H1 (cell line): ENCODE measurements around the gene ZACN. TPM values are rescaled to one million over a fixed set of nuclear protein-coding genes. Genes with fewer than 3 reads are reported as not detected.

ENCODE experiments used
- CTCF ChIA-PET: fragments of 300-600 bp; sonication (Branson Sonifier 250); formaldehyde crosslinking; loops from one replicate; lab custom pipeline; 2021; ENCODE audit not compliant: partially characterized antibody; lab: Charles Lee
- POLR2A ChIA-PET: fragments of 300-600 bp; sonication (Branson Sonifier 250); formaldehyde crosslinking; loops from one replicate; lab custom pipeline; 2021; ENCODE audit warnings: inconsistent platforms; ENCODE audit not compliant: partially characterized antibody; lab: Charles Lee
- DNase-seq, 2 experiments: peaks; one replicate each; pipeline versions ENCODE4 v3.0.0 to v3.0.0-alpha.2; 2010 to 2022; ENCODE audit warnings: low spot score in 2 of 2, low read depth in 1 of 2, mixed read lengths in 1 of 2
- FAIRE-seq: peaks from 2 replicates; lab custom pipeline; 2011; peaks lifted over from hg19 to GRCh38; lab: Jason Lieb, UNC
- H2AFZ ChIP-seq: 2 replicates; pipeline ENCODE4 v1.8.1; 2012; ENCODE audit warnings: low read length, inconsistent platforms
- H2AK5ac ChIP-seq: 2 replicates; pipeline ENCODE4 v1.6.1; 2013; ENCODE audit warnings: low read depth, low read length
- H2BK120ac ChIP-seq: replicated peaks from 2 replicates; pipeline ENCODE3; 2013; ENCODE audit warnings: low read depth, low read length, inconsistent platforms
- H2BK12ac ChIP-seq: 2 replicates; pipeline ENCODE4 v1.6.1; 2013; ENCODE audit warnings: low read depth, low read length
- H2BK15ac ChIP-seq: 2 replicates; pipeline ENCODE4 v1.6.1; 2013; ENCODE audit warnings: low read length
- H2BK20ac ChIP-seq: 2 replicates; pipeline ENCODE4 v1.6.1; 2013; ENCODE audit warnings: low read length
- H2BK5ac ChIP-seq: 2 replicates; pipeline ENCODE4 v1.6.1; 2013; ENCODE audit warnings: low read depth, low read length
- H3K14ac ChIP-seq: 2 replicates; pipeline ENCODE4 v1.6.1; 2013; ENCODE audit warnings: inconsistent platforms; ENCODE audit not compliant: insufficient read length
- H3K18ac ChIP-seq: 2 replicates; pipeline ENCODE4 v1.6.1; 2013; ENCODE audit warnings: low read length; ENCODE audit errors: extremely low read depth
- H3K23ac ChIP-seq: 2 replicates; pipeline ENCODE4 v1.6.1; 2013; ENCODE audit warnings: inconsistent platforms; ENCODE audit not compliant: insufficient read length
- H3K23me2 ChIP-seq: 2 replicates; pipeline ENCODE4 v1.6.1; 2013; ENCODE audit warnings: low read depth, low read length
- H3K27ac ChIP-seq: 2 replicates; pipeline ENCODE4 v1.6.1; 2011; ENCODE audit warnings: low read depth, low read length, inconsistent platforms
- H3K27me3 ChIP-seq, 4 experiments: replicated peaks in 1 of 4; 1 replicate in 1 of 4; 2 replicates in 3 of 4; pipeline versions ENCODE4 v1.6.1 to v1.8.1; 2011 to 2013; ENCODE audit warnings: low read length in 3 of 4, mild to moderate bottlenecking in 3 of 4, inconsistent platforms in 2 of 4, mixed read lengths in 2 of 4, moderate library complexity in 1 of 4; ENCODE audit not compliant: control insufficient read depth in 3 of 4, insufficient read depth in 3 of 4; ENCODE audit errors: extremely low read depth in 1 of 4
- H3K36me3 ChIP-seq, 4 experiments: 2 replicates each; pipeline versions ENCODE4 v1.6.1 to v1.8.1; 2011 to 2013; ENCODE audit warnings: mild to moderate bottlenecking in 4 of 4, low read length in 3 of 4, moderate library complexity in 2 of 4, control low read depth in 1 of 4, inconsistent platforms in 1 of 4; ENCODE audit not compliant: insufficient read depth in 4 of 4, control insufficient read depth in 2 of 4
- H3K4ac ChIP-seq: replicated peaks from 2 replicates; pipeline ENCODE3; 2013; ENCODE audit warnings: low read length, low read depth, mixed read lengths, inconsistent platforms; ENCODE audit not compliant: insufficient read length
- H3K4me1 ChIP-seq, 4 experiments: replicated peaks in 1 of 4; 1 replicate in 1 of 4; 2 replicates in 3 of 4; pipeline versions ENCODE4 v1.6.1 to v1.8.1; 2011 to 2013; ENCODE audit warnings: low read length in 3 of 4, inconsistent platforms in 2 of 4, mixed read lengths in 1 of 4; ENCODE audit not compliant: insufficient read depth in 4 of 4, control insufficient read depth in 3 of 4
- H3K4me2 ChIP-seq, 2 experiments: 2 replicates each; pipeline versions ENCODE4 v1.6.1 to v1.8.1; 2011 to 2013; ENCODE audit warnings: low read depth in 2 of 2, low read length in 2 of 2, control low read depth in 1 of 2, inconsistent platforms in 1 of 2, mild to moderate bottlenecking in 1 of 2; ENCODE audit not compliant: insufficient read depth in 1 of 2
- H3K4me3 ChIP-seq, 4 experiments: fragments of 200-600, 300-600 bp in 1 of 4; sonication (generic), shearing (Covaris generic), sonication (Bioruptor Twin) in 1 of 4; 2 replicates each; pipeline versions ENCODE4 v1.5.1 to v1.8.1; 2011 to 2016; ENCODE audit warnings: low read length in 4 of 4, low read depth in 3 of 4, control low read depth in 2 of 4, inconsistent platforms in 2 of 4, mild to moderate bottlenecking in 2 of 4, mixed read lengths in 1 of 4, moderate library complexity in 1 of 4; ENCODE audit not compliant: insufficient read depth in 2 of 4; ENCODE audit errors: extremely low read depth in 1 of 4
- H3K56ac ChIP-seq: replicated peaks from 2 replicates; pipeline ENCODE3; 2013; ENCODE audit warnings: low read depth, mild to moderate bottlenecking, mixed read lengths, low read length, inconsistent platforms; ENCODE audit not compliant: insufficient read length
- H3K79me1 ChIP-seq: 2 replicates; pipeline ENCODE4 v1.6.1; 2013; ENCODE audit warnings: low read depth, low read length, control low read depth
- H3K79me2 ChIP-seq, 2 experiments: 2 replicates each; pipeline versions ENCODE4 v1.6.1 to v1.8.1; 2012 to 2013; ENCODE audit warnings: low read length in 2 of 2, mild to moderate bottlenecking in 2 of 2, inconsistent platforms in 1 of 2; ENCODE audit not compliant: insufficient read depth in 2 of 2, control insufficient read depth in 1 of 2
- H3K9ac ChIP-seq, 4 experiments: replicated peaks in 1 of 4; 1 replicate in 1 of 4; 2 replicates in 3 of 4; pipeline versions ENCODE4 v1.6.1 to v1.8.1; 2011 to 2013; ENCODE audit warnings: low read depth in 3 of 4, low read length in 3 of 4, control low read depth in 2 of 4, mild to moderate bottlenecking in 2 of 4, moderate library complexity in 2 of 4, inconsistent platforms in 1 of 4; ENCODE audit errors: extremely low read depth in 1 of 4
- H3K9me3 ChIP-seq, 2 experiments: 2 replicates each; pipeline versions ENCODE4 v1.6.1 to v1.8.1; 2012 to 2013; ENCODE audit warnings: mild to moderate bottlenecking in 2 of 2, moderate library complexity in 2 of 2, control low read depth in 1 of 2, inconsistent platforms in 1 of 2, low read depth in 1 of 2, low read length in 1 of 2, mixed read lengths in 1 of 2; ENCODE audit not compliant: insufficient read depth in 2 of 2
- H4K20me1 ChIP-seq, 2 experiments: replicated peaks in 1 of 2; 2 replicates each; pipeline versions ENCODE3 to v1.8.1; 2011 to 2013; ENCODE audit warnings: inconsistent platforms in 2 of 2, low read length in 2 of 2, mild to moderate bottlenecking in 1 of 2; ENCODE audit not compliant: insufficient read depth in 2 of 2, control insufficient read depth in 1 of 2
- H4K5ac ChIP-seq: 2 replicates; pipeline ENCODE4 v1.6.1; 2013; ENCODE audit warnings: low read length, low read depth, mixed read lengths, inconsistent platforms; ENCODE audit not compliant: insufficient read length
- H4K8ac ChIP-seq: 2 replicates; pipeline ENCODE4 v1.8.0; 2013; ENCODE audit warnings: mild to moderate bottlenecking, moderate library complexity, low read length, inconsistent platforms; ENCODE audit not compliant: insufficient read depth; ENCODE audit errors: extremely low read depth
- H4K91ac ChIP-seq: replicated peaks from 2 replicates; pipeline ENCODE3; 2013; ENCODE audit warnings: low read length, mixed read lengths, inconsistent platforms; ENCODE audit not compliant: insufficient read length
- KDM4A ChIP-seq: IDR thresholded peaks from one replicate; pipeline ENCODE4 v1.7.1; 2012; ENCODE audit warnings: low read depth, mild to moderate bottlenecking, moderate library complexity, low read length, inconsistent platforms; ENCODE audit not compliant: severe bottlenecking
- MAX ChIP-seq: IDR thresholded peaks from 2 replicates; pipeline ENCODE4 v1.6.1; 2012; ENCODE audit warnings: inconsistent platforms
- PHF8 ChIP-seq: fragments of 200-600 bp; sonication (generic); conservative IDR thresholded peaks from 2 replicates; pipeline ENCODE4 v1.7.1; 2012; ENCODE audit warnings: low read depth, mild to moderate bottlenecking, inconsistent platforms, low read length, moderate library complexity
- RXRA ChIP-seq: IDR thresholded peaks from 2 replicates; pipeline ENCODE4 v1.6.1; 2011; ENCODE audit warnings: low read depth, mild to moderate bottlenecking, low read length, moderate library complexity; ENCODE audit not compliant: insufficient read depth
- SRF ChIP-seq: IDR thresholded peaks from 2 replicates; pipeline ENCODE4 v1.6.1; 2011; ENCODE audit warnings: mild to moderate bottlenecking, low read depth, low read length, moderate library complexity
- TAF1 ChIP-seq: IDR thresholded peaks from 2 replicates; pipeline ENCODE4 v1.6.1; 2011; ENCODE audit warnings: mild to moderate bottlenecking, low read depth, low read length
- TEAD4 ChIP-seq: IDR thresholded peaks from 2 replicates; pipeline ENCODE4 v1.6.1; 2012; ENCODE audit warnings: low read depth, low read length, inconsistent platforms, mixed read lengths
- WGBS, 2 experiments: shearing (Covaris generic) in 1 of 2; methylation state at CpG; one replicate each; pipeline versions ENCODE4 v1.1.6 to v1.1.7; 2013 to 2015; ENCODE audit warnings: low lambda C conversion rate in 2 of 2, mixed read lengths in 2 of 2, inconsistent platforms in 1 of 2, low coverage in 1 of 2, missing lambda C conversion rate in 1 of 2; ENCODE audit not compliant: insufficient replicate concordance in 2 of 2, insufficient coverage in 1 of 2, insufficient read length in 1 of 2; ENCODE audit errors: extremely low coverage in 1 of 2, missing lambda C conversion rate in 1 of 2; 5-methylcytosine and 5-hydroxymethylcytosine counted together
- polyA plus RNA-seq, 7 experiments: library from polyadenylated mRNA; depleted of rRNA in 3 of 7; stranded (reverse) in 5 of 7; unstranded in 2 of 7; fragments of >200 nt in 5 of 7; fragments of 200-250 nt in 2 of 7; gene quantifications; 1 replicate in 5 of 7; 2 replicates in 1 of 7; 4 replicates in 1 of 7; pipeline versions ENCODE4 v1.2.1 to v1.2.3, GENCODE V29; 2011 to 2013; ENCODE audit warnings: missing spikeins in 2 of 7, mixed read lengths in 2 of 7
- total RNA-seq: library from RNA; stranded (reverse); fragmentation: NEBNext Ultra II Directional; extraction: Animal tissue kit (Norgen Biotek cat#: 25700); gene quantifications from 2 replicates; pipeline ENCODE4 v1.2.1, GENCODE V29; 2021
- TF ChIP-seq, protein P1 (sequence below): IDR thresholded peaks from 2 replicates; pipeline ENCODE4 v1.6.1; 2011; ENCODE audit warnings: low read depth, mild to moderate bottlenecking, low read length; ENCODE audit not compliant: insufficient read depth

The ZACN gene
- total and polyA plus RNA-seq, 2 of the 8 experiments (the other 6 are each of a cell fraction or from before 2014, with no cell fraction given), result 0.26 TPM; not detected in 1

GRCh38 chr17:76085731-76086366, 6.9 kb downstream of the ZACN start:
- H3K23ac ChIP-seq, result no peak overlapping the region
- H3K23me2 ChIP-seq, result no peaks in the 10 kb centered on the region
- no peak overlapping the region for H3K56ac ChIP-seq
- H3K4me2 ChIP-seq, result no peak overlapping the region
- H3K27me3 ChIP-seq, result no peaks in the 10 kb centered on the region
- H4K5ac ChIP-seq, result no peak overlapping the region
- no peak for DNase-seq
- no peak overlapping the region for H2BK120ac ChIP-seq
- H4K20me1 ChIP-seq, result peaks cover 3 to 9% of the 10 kb centered on the region in 2 experiments
- no peak overlapping the region for H3K4ac ChIP-seq
- no peak overlapping the region for H2BK5ac ChIP-seq
- H3K9me3 ChIP-seq, result no peaks in the 10 kb centered on the region
- H4K91ac ChIP-seq, result no peak overlapping the region
- H4K8ac ChIP-seq, result no peak overlapping the region
- H3K4me1 ChIP-seq, result peaks cover 0 to 7% (median 0%) of the 10 kb centered on the region in 4 experiments; a peak in 4 of 7 replicates
- no peak overlapping the region for H3K27ac ChIP-seq
- H3K18ac ChIP-seq, result no peak overlapping the region
- no peak for TF ChIP-seq SRF
- no peak for TF ChIP-seq PHF8
- TF ChIP-seq RXRA, result no peak
- TF ChIP-seq TEAD4, result no peak
- TF ChIP-seq, protein P1, sequence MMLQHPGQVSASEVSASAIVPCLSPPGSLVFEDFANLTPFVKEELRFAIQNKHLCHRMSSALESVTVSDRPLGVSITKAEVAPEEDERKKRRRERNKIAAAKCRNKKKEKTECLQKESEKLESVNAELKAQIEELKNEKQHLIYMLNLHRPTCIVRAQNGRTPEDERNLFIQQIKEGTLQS, result no peak
- no peak for TF ChIP-seq KDM4A
- TF ChIP-seq MAX, result no peak
- TF ChIP-seq TAF1, result no peak
- TF ChIP-seq, all 59 proteins: peak for 0
- WGBS, 2 experiments, result 96% methylated on average over 13 of the region's 13 CpGs; no CpG with 5 or more reads in 1 of the 2 experiments
- Histone ChIP-seq H2BK15ac (no peak overlapping the region), H3K79me1 (no peaks in the 10 kb centered on the region), H2AK5ac (no peak overlapping the region), H3K4me3 (no peak overlapping the region), H3K79me2 (no peaks in the 10 kb centered on the region), H3K14ac (no peak overlapping the region), H2BK12ac (no peak overlapping the region), H3K9ac (no peak overlapping the region), H2AFZ (no peak overlapping the region), H2BK20ac (no peak overlapping the region), H3K36me3 (peaks cover 21 to 51% (median 50%) of the 10 kb centered on the region in 4 experiments)
- ChIA-PET POLR2A (interaction anchor here (0.7 to 2.6 kb wide), 4 partner anchors 8 to 186 kb away, joined by 3 to 10 read pairs (median 4); partner anchors contain the start of gene GALR2), CTCF (interaction anchor here (0.7 to 3.5 kb wide), 10 partner anchors 10 to 95 kb away, joined by 3 to 14 read pairs (median 4); partner anchors contain the start of gene GALR2)
- no peak for FAIRE-seq
